Measurements from ENCODE around the gene KCNC3.

The KCNC3 gene

DNA sequence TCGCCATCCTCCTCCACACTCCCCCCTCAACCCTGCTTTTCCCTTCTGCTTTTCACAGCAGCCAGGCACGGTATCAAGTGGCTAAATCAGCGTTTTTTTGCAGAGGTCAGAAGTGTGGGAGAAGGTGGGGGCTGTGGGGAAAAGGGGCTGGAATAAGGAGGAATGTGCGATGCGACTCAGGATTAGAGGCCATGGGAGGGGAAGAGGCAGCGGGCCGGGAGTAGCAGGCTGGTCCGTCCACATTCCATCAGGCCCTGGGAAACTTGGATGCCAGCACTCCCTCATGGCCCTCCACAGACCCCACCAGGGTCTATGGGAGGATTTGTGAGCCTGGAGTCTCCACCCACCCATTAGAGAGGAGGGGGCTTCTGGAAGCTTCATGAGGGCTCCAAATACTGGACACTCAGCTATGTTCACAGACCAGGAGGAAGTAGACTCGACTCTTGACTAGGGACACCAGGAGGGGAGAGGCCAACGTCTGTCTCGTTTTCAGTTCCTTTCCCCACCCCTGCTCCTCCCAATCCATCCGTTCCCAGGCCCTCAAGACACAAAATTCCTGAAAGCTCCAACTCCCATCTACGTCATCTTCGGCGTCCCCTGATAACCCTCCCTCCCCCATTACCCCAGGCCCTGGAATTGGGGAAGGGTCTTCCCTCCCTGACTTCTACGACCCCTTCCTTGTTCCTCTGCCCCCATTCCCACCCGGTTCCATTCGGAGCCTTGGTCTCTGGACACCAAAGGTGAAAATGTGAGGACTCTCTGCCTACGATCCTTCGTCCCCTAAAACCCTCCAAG lies 3.3 kb upstream of the KCNC3 start:
- H3K4me3 ChIP-seq (ENCODE audit: low read length, poor library complexity, severe bottlenecking), result no peak overlapping the region
- H3K9ac ChIP-seq (ENCODE audit: low read depth, low read length, poor library complexity, severe bottlenecking), result no peak overlapping the region
- TF ChIP-seq EZH2phosphoT487 (IDR thresholded peaks at IDR 0.05; ENCODE audit: borderline replicate concordance), result no peak
- TF ChIP-seq, protein P1, sequence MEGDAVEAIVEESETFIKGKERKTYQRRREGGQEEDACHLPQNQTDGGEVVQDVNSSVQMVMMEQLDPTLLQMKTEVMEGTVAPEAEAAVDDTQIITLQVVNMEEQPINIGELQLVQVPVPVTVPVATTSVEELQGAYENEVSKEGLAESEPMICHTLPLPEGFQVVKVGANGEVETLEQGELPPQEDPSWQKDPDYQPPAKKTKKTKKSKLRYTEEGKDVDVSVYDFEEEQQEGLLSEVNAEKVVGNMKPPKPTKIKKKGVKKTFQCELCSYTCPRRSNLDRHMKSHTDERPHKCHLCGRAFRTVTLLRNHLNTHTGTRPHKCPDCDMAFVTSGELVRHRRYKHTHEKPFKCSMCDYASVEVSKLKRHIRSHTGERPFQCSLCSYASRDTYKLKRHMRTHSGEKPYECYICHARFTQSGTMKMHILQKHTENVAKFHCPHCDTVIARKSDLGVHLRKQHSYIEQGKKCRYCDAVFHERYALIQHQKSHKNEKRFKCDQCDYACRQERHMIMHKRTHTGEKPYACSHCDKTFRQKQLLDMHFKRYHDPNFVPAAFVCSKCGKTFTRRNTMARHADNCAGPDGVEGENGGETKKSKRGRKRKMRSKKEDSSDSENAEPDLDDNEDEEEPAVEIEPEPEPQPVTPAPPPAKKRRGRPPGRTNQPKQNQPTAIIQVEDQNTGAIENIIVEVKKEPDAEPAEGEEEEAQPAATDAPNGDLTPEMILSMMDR (conservative IDR thresholded peaks at IDR 0.05; ENCODE audit: low read length), result no peak
- H3K79me2 ChIP-seq (ENCODE audit: insufficient read depth, low read length), result no peaks in the 10 kb centered on the region
- H3K36me3 ChIP-seq (ENCODE audit: insufficient read depth, low read length), result no peaks in the 10 kb centered on the region
- H3F3A ChIP-seq (ENCODE audit: low read depth), result no peaks in the 10 kb centered on the region
- no peaks in the 10 kb centered on the region for H3K27me3 ChIP-seq (ENCODE audit: insufficient read depth, low read length, poor library complexity, severe bottlenecking)
- H3K4me2 ChIP-seq (ENCODE audit: low read depth, low read length, poor library complexity, severe bottlenecking), result no peak overlapping the region
- H2AFZ ChIP-seq (ENCODE audit: low read length), result no peak overlapping the region
- no peaks in the 10 kb centered on the region for H3K9me2 ChIP-seq (replicated peaks; ENCODE audit: low read depth, low read length)
- H4K20me1 ChIP-seq (ENCODE audit: insufficient read depth, low read length, poor library complexity, severe bottlenecking), result no peaks in the 10 kb centered on the region
- H3K9me3 ChIP-seq (ENCODE audit: insufficient read depth, low read depth, low read length), result no peaks in the 10 kb centered on the region
- no peaks in the 10 kb centered on the region for H3K4me1 ChIP-seq (ENCODE audit: insufficient read depth, low read length, poor library complexity, severe bottlenecking)

DNA sequence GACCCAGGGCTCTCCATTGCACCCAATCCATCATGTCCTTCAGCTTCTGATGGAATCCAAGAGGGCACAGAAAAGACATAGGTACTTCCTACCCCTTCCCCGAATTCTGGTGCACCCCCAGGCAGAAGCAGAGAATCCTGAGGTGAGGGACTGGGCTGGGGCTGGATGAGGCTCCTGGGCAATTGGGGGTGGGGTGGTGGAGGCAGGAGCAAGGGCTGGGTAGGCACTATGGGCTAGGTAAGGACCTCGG lies 2.7 kb upstream of the KCNC3 start:
- Histone ChIP-seq H3K9me2 (replicated peaks; ENCODE audit: low read depth, low read length) (no peaks in the 10 kb centered on the region), H3K9ac (ENCODE audit: low read depth, low read length, poor library complexity, severe bottlenecking) (no peak overlapping the region), H3K9me3 (ENCODE audit: insufficient read depth, low read depth, low read length) (no peaks in the 10 kb centered on the region), H3K4me2 (ENCODE audit: low read depth, low read length, poor library complexity, severe bottlenecking) (no peak overlapping the region), H3K4me1 (ENCODE audit: insufficient read depth, low read length, poor library complexity, severe bottlenecking) (no peaks in the 10 kb centered on the region), H3K79me2 (ENCODE audit: insufficient read depth, low read length) (no peaks in the 10 kb centered on the region), H3K4me3 (ENCODE audit: low read length, poor library complexity, severe bottlenecking) (no peak overlapping the region), H2AFZ (ENCODE audit: low read length) (no peak overlapping the region), H3K36me3 (ENCODE audit: insufficient read depth, low read length) (no peaks in the 10 kb centered on the region), H3F3A (ENCODE audit: low read depth) (no peaks in the 10 kb centered on the region), H4K20me1 (ENCODE audit: insufficient read depth, low read length, poor library complexity, severe bottlenecking) (no peaks in the 10 kb centered on the region), H3K27me3 (ENCODE audit: insufficient read depth, low read length, poor library complexity, severe bottlenecking) (no peaks in the 10 kb centered on the region)
- TF ChIP-seq EZH2phosphoT487 (IDR thresholded peaks at IDR 0.05; ENCODE audit: borderline replicate concordance), result no peak
- TF ChIP-seq, protein P1 (conservative IDR thresholded peaks at IDR 0.05; ENCODE audit: low read length), result no peak

GRCh38 chr19:50331221-50331993 lies 2.2 kb upstream of the KCNC3 start:
- no peak for TF ChIP-seq EZH2phosphoT487 (IDR thresholded peaks at IDR 0.05; ENCODE audit: borderline replicate concordance)
- TF ChIP-seq, protein P1 (conservative IDR thresholded peaks at IDR 0.05; ENCODE audit: low read length), result no peak
- Histone ChIP-seq H3K27me3 (ENCODE audit: insufficient read depth, low read length, poor library complexity, severe bottlenecking) (no peaks in the 10 kb centered on the region), H3K4me2 (ENCODE audit: low read depth, low read length, poor library complexity, severe bottlenecking) (peak overlapping the region; percentile 70), H3K4me1 (ENCODE audit: insufficient read depth, low read length, poor library complexity, severe bottlenecking) (no peaks in the 10 kb centered on the region), H3K36me3 (ENCODE audit: insufficient read depth, low read length) (no peaks in the 10 kb centered on the region), H3K4me3 (ENCODE audit: low read length, poor library complexity, severe bottlenecking) (peak overlapping the region; percentile 70), H2AFZ (ENCODE audit: low read length) (peak overlapping the region; percentile 76; the same call in 1 of the 2 replicates), H3K9ac (ENCODE audit: low read depth, low read length, poor library complexity, severe bottlenecking) (peak overlapping the region; percentile 43), H4K20me1 (ENCODE audit: insufficient read depth, low read length, poor library complexity, severe bottlenecking) (no peaks in the 10 kb centered on the region), H3F3A (ENCODE audit: low read depth) (no peaks in the 10 kb centered on the region), H3K9me3 (ENCODE audit: insufficient read depth, low read depth, low read length) (no peaks in the 10 kb centered on the region), H3K9me2 (replicated peaks; ENCODE audit: low read depth, low read length) (no peaks in the 10 kb centered on the region), H3K79me2 (ENCODE audit: insufficient read depth, low read length) (no peaks in the 10 kb centered on the region)

All from Loucy (cell line).